HepG2 (cell line): Measurements from ENCODE around the gene HEXD. TPM values are rescaled to one million over a fixed set of nuclear protein-coding genes. Genes with fewer than 3 reads are reported as not detected.
A peak's percentile ranks its signal among the peaks of the same experiment; 100 is the strongest.

Experiments used
- ATAC-seq: fragments of 200-7000 bp; cut with Tn5 transposase; 3 replicates; pipeline ENCODE4 v1.9.1; 2020; ENCODE audit warnings: mild to moderate bottlenecking, moderate library complexity
- BruUV-seq: library from RNA; stranded (reverse); fragments of 400-500 nt; replicated peaks from 2 replicates; lab custom pipeline; 2021; lab: Mats Ljungman, UMichigan
- CTCF ChIA-PET: fragments of 300-600 bp; formaldehyde crosslinking; extraction: SDS; loops from one replicate; lab custom pipeline; 2021; ENCODE audit warnings: low total read pairs, inconsistent platforms, low intra/inter-chr PET ratio; lab: Yijun Ruan, JAX
- POLR2A ChIA-PET: fragments of 350-600 bp; sonication (Branson Sonifier 250); formaldehyde crosslinking; loops from one replicate; lab custom pipeline; 2020; ENCODE audit warnings: antibody characterized with exemption, inconsistent platforms; lab: Yijun Ruan, JAX
- DNase-seq: peaks from one replicate; pipeline ENCODE4 v3.0.0-alpha.2; 2015; ENCODE audit warnings: low spot score
- FAIRE-seq: peaks from 3 replicates; lab custom pipeline; 2011; peaks lifted over from hg19 to GRCh38; lab: Jason Lieb, UNC
- H2AFZ ChIP-seq: one replicate; pipeline ENCODE4 v1.6.1; 2011; ENCODE audit warnings: low read length, inconsistent platforms
- H3K27ac ChIP-seq: fragments of 300-600 bp; 3 replicates; pipeline ENCODE4 v1.8.0; 2011; ENCODE audit warnings: mixed run types, mild to moderate bottlenecking, mixed read lengths, low read length, inconsistent platforms; ENCODE audit not compliant: insufficient read depth; ENCODE audit errors: extremely low read length
- H3K27me3 ChIP-seq, 2 experiments: fragments of 200-600 bp in 1 of 2; 2 replicates in 1 of 2; 3 replicates in 1 of 2; pipeline versions ENCODE4 v1.6.0 to v1.8.0; 2011; ENCODE audit warnings: low read length in 2 of 2, mild to moderate bottlenecking in 2 of 2, moderate library complexity in 2 of 2, inconsistent platforms in 1 of 2; ENCODE audit not compliant: insufficient read depth in 2 of 2, control insufficient read depth in 1 of 2
- H3K36me3 ChIP-seq, 2 experiments: fragments of 200-600 bp in 1 of 2; replicated peaks in 1 of 2; 2 replicates in 1 of 2; 3 replicates in 1 of 2; pipeline versions ENCODE4 v1.5.1 to v1.8.0; 2011; ENCODE audit warnings: low read length in 2 of 2, inconsistent platforms in 1 of 2; ENCODE audit not compliant: insufficient read depth in 2 of 2, control insufficient read depth in 1 of 2
- H3K4me1 ChIP-seq: 2 replicates; pipeline ENCODE4 v1.5.1; 2012; ENCODE audit warnings: low read length, inconsistent platforms; ENCODE audit not compliant: insufficient read depth
- H3K4me2 ChIP-seq: 2 replicates; pipeline ENCODE4 v1.6.0; 2011; ENCODE audit warnings: low read depth, low read length, inconsistent platforms
- H3K4me3 ChIP-seq, 3 experiments: fragments of 200-600 bp in 1 of 3; sonication (generic), shearing (Covaris generic) in 1 of 3; replicated peaks in 1 of 3; 2 replicates each; pipeline ENCODE4 v1.5.1; 2011 to 2016; ENCODE audit warnings: low read length in 3 of 3, inconsistent platforms in 2 of 3, low read depth in 2 of 3, mild to moderate bottlenecking in 2 of 3, control low read depth in 1 of 3, mixed read lengths in 1 of 3; ENCODE audit not compliant: insufficient read depth in 1 of 3
- H3K79me2 ChIP-seq: one replicate; pipeline ENCODE4 v1.6.1; 2011; ENCODE audit warnings: low read length, inconsistent platforms; ENCODE audit not compliant: insufficient read depth
- H3K9ac ChIP-seq: 2 replicates; pipeline ENCODE4 v1.6.0; 2011; ENCODE audit warnings: mild to moderate bottlenecking, low read depth, low read length, inconsistent platforms; ENCODE audit not compliant: insufficient read depth
- H3K9me3 ChIP-seq: 2 replicates; pipeline ENCODE4 v1.5.1; 2012; ENCODE audit warnings: mild to moderate bottlenecking, low read length
- H4K20me1 ChIP-seq: 2 replicates; pipeline ENCODE4 v1.6.0; 2011; ENCODE audit warnings: inconsistent platforms, mild to moderate bottlenecking, low read length, moderate library complexity; ENCODE audit not compliant: insufficient read depth
- ARHGAP35 ChIP-seq: sonication (generic); formaldehyde crosslinking; IDR thresholded peaks from 2 replicates; pipeline ENCODE4 v1.9.0; 2022; ENCODE audit warnings: mild to moderate bottlenecking, inconsistent platforms, moderate library complexity, missing genetic modification reagents, borderline replicate concordance
- ARNT ChIP-seq: fragments of 450-650 bp; IDR thresholded peaks from 2 replicates; pipeline ENCODE4 v1.6.1; 2017
- CC2D1A ChIP-seq: sonication (generic); formaldehyde crosslinking; IDR thresholded peaks from 2 replicates; pipeline ENCODE4 v1.8.1; 2023; ENCODE audit warnings: mild to moderate bottlenecking, missing genetic modification reagents
- KLF12 ChIP-seq: sonication (generic); formaldehyde crosslinking; IDR thresholded peaks from 2 replicates; pipeline ENCODE4 v1.4.0; 2020; ENCODE audit warnings: missing genetic modification reagents, borderline replicate concordance
- NFE2 ChIP-seq: sonication (generic); formaldehyde crosslinking; IDR thresholded peaks from 2 replicates; pipeline ENCODE4 v1.4.0; 2020; ENCODE audit warnings: missing genetic modification reagents
- PCBP2 ChIP-seq: fragments of 200-400 bp; formaldehyde crosslinking; optimal IDR thresholded peaks from 2 replicates; pipeline ENCODE3; 2018; ENCODE audit warnings: low read length, low read depth; ENCODE audit not compliant: poor library complexity, severe bottlenecking
- RFX1 ChIP-seq: fragments of 450-650 bp; IDR thresholded peaks from 2 replicates; pipeline ENCODE4 v1.6.1; 2017
- SAFB2 ChIP-seq: sonication (generic); formaldehyde crosslinking; IDR thresholded peaks from 2 replicates; pipeline ENCODE4 v1.5.1; 2020; ENCODE audit warnings: missing genetic modification reagents, low read depth, mild to moderate bottlenecking, borderline replicate concordance
- SIN3B ChIP-seq: fragments of 150-350 bp; IDR thresholded peaks from 2 replicates; pipeline ENCODE4 v1.6.1; 2014; ENCODE audit warnings: low read length
- SMYD3 ChIP-seq: sonication (generic); formaldehyde crosslinking; IDR thresholded peaks from 2 replicates; pipeline ENCODE4 v1.8.1; 2023; ENCODE audit warnings: mild to moderate bottlenecking, missing genetic modification reagents
- SP1 ChIP-seq, 2 experiments: fragments of 450-650 bp in 1 of 2; sonication (generic) in 1 of 2; formaldehyde crosslinking in 1 of 2; IDR thresholded peaks; 2 replicates each; pipeline versions ENCODE4 v1.4.0 to v1.6.1; 2016 to 2020; ENCODE audit warnings: missing genetic modification reagents in 1 of 2
- ZFP41 ChIP-seq: sonication (generic); formaldehyde crosslinking; IDR thresholded peaks from 2 replicates; pipeline ENCODE4 v1.4.0; 2020; ENCODE audit warnings: mild to moderate bottlenecking, missing genetic modification reagents, borderline replicate concordance
- ZMYM3 ChIP-seq: sonication (generic); formaldehyde crosslinking; IDR thresholded peaks from 2 replicates; pipeline ENCODE4 v1.5.1; 2020; ENCODE audit warnings: mild to moderate bottlenecking, missing genetic modification reagents
- ZNF24 ChIP-seq: fragments of 450-650 bp; IDR thresholded peaks from 2 replicates; pipeline ENCODE4 v1.6.1; 2017; ENCODE audit warnings: antibody characterized with exemption, mild to moderate bottlenecking
- ZNF331 ChIP-seq: sonication (generic); formaldehyde crosslinking; IDR thresholded peaks from 2 replicates; pipeline ENCODE4 v1.4.0; 2020; ENCODE audit warnings: missing genetic modification reagents
- ZNF496 ChIP-seq: sonication (generic); formaldehyde crosslinking; IDR thresholded peaks from 2 replicates; pipeline ENCODE4 v1.8.1; 2023; ENCODE audit warnings: mild to moderate bottlenecking, moderate library complexity, missing genetic modification reagents; ENCODE audit not compliant: insufficient replicate concordance
- ZSCAN30 ChIP-seq: sonication (generic); formaldehyde crosslinking; IDR thresholded peaks from 2 replicates; pipeline ENCODE4 v1.5.0; 2020; ENCODE audit warnings: mild to moderate bottlenecking, missing genetic modification reagents
- WGBS: methylation state at CpG from one replicate; pipeline ENCODE4 v1.1.6; 2017; ENCODE audit warnings: low lambda C conversion rate; 5-methylcytosine and 5-hydroxymethylcytosine counted together
- in situ Hi-C: cut with HindIII; loops from 2 replicates; pipeline ENCODE4 v1.10.0; 2017; ENCODE audit warnings: low pct_unique_long_range_greater_than_20kb; ENCODE audit not compliant: extremely low pct_ligation_motif_present
- intact Hi-C: fragments of 100-400 bp; cut with micrococcal nuclease; formaldehyde crosslinking; loops from one replicate; pipeline ENCODE4 v1.10.0; 2022; ENCODE audit not compliant: unreplicated experiment
- polyA plus RNA-seq, 8 experiments: library from polyadenylated mRNA; depleted of rRNA in 3 of 8; stranded (reverse) in 7 of 8; unstranded in 1 of 8; fragments of >200 nt; fragmentation: Illumina TruSeq in 4 of 8; extraction: Trizol in 4 of 8; gene quantifications; 2 replicates each; pipeline versions ENCODE4 v1.2.1 to v1.2.3, GENCODE V29; 2011 to 2016; ENCODE audit warnings: low read depth in 4 of 8, missing spikeins in 1 of 8, mixed read lengths in 1 of 8; ENCODE audit not compliant: insufficient read depth in 1 of 8
- total RNA-seq, 5 experiments: library from RNA; depleted of rRNA; stranded (reverse); fragments of >200 nt; fragmentation: Illumina TruSeq; extraction: Trizol; gene quantifications; 2 replicates each; pipeline ENCODE4 v1.2.3, GENCODE V29; 2016; ENCODE audit warnings: low read depth in 1 of 5
- TF ChIP-seq, protein P1 (sequence below): sonication (generic); formaldehyde crosslinking; IDR thresholded peaks from 2 replicates; pipeline ENCODE4 v1.8.1; 2023; ENCODE audit warnings: mild to moderate bottlenecking, missing genetic modification reagents
- TF ChIP-seq, protein P2 (sequence below): sonication (generic); formaldehyde crosslinking; IDR thresholded peaks from 2 replicates; pipeline ENCODE4 v1.4.0; 2020; ENCODE audit warnings: missing genetic modification reagents, mild to moderate bottlenecking, borderline replicate concordance
- TF ChIP-seq, protein P3 (sequence below): IDR thresholded peaks from 2 replicates; pipeline ENCODE4 v1.6.1; 2016; ENCODE audit warnings: mild to moderate bottlenecking
- TF ChIP-seq, protein P4 (sequence below): sonication (generic); formaldehyde crosslinking; IDR thresholded peaks from 2 replicates; pipeline ENCODE4 v1.4.0; 2020; ENCODE audit warnings: mild to moderate bottlenecking, low read depth, missing genetic modification reagents

Gene HEXD
- total and polyA plus RNA-seq, 2 of the 13 experiments (the other 11 are each of a cell fraction or from before 2014, with no cell fraction given): 22.3 to 41.8 TPM

DNA sequence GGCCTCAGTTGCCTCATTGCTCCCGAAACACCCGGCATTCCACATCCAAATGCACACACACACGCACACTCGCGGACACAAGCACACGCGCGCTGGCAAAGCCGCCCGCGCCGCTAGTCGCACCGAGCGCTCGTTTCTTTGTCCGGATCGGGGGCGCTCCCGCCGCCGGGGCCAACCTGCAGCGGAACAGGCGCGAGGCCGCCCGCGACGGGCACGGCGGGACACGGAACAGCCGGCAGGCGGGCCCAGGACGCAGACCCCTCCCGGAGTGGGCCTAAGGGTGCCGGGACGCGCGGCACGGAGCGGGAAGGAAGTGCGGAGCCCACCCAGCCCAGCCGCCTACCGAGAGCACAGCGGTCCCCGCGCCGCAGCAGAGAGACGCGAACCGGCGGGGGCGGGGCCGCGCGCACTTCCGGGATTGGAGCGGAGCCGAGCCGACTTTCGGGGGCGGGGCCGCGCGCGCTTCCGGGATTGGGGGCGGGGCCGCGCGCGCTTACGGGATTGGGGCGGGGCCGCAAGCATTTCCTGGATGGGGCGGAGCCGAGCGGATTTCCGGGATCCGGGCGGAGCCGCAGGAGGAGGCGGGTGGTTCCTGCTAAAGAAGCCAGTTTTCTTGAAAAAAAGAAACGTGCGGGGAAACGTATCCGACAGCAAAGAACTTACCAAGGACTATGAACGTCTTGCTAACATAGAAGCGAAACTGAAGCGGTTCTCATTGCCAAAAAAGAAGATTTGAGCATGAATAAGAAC lies 32.4 kb downstream of the HEXD start, which contains the start of gene CYBC1:
Gene CYBC1, minus strand, starts transcription at position 396 of the 750 bp plus-strand sequence. CDS start 1,498 bp downstream, outside the sequence.
- no peaks in the 10 kb centered on the region for H3K9me3 ChIP-seq
- H3K9ac ChIP-seq: peak within 1 kb of the TSS; percentile 91
- peak within 1 kb of the TSS; percentile 66 for H3K27ac ChIP-seq
- peaks cover 13% of the 10 kb centered on the region for H3K79me2 ChIP-seq
- in situ Hi-C loops (no loop called here), intact Hi-C loops (loop anchor here (1.0 kb wide), 1 partner anchor 8 kb away; the partner anchor contains the start of gene NARF)
- POLR2A ChIA-PET: no interaction called here
- DNase-seq: peak; percentile 84
- H3K4me3 ChIP-seq: peak within 1 kb of the TSS; percentile 73 to 98 (median 82)
- 1% methylated on average over 55 of the region's 91 CpGs for WGBS
- no peaks in the 10 kb centered on the region for H3K27me3 ChIP-seq
- peak; percentile 89 for ATAC-seq
- H4K20me1 ChIP-seq: no peaks in the 10 kb centered on the region
- no peaks in the 10 kb centered on the region for H3K36me3 ChIP-seq
- CTCF ChIA-PET: no interaction called here
- H3K4me1 ChIP-seq: peaks cover 33% of the 10 kb centered on the region
- peak within 1 kb of the TSS; percentile 82 for H3K4me2 ChIP-seq
- peak within 1 kb of the TSS; percentile 89 for H2AFZ ChIP-seq
- FAIRE-seq: peak; percentile 62
- no TSS peak for BruUV-seq
- no peak; the same call in 1 of the 2 replicates for TF ChIP-seq SIN3B
- no peak for TF ChIP-seq PCBP2
- TF ChIP-seq, protein P1, sequence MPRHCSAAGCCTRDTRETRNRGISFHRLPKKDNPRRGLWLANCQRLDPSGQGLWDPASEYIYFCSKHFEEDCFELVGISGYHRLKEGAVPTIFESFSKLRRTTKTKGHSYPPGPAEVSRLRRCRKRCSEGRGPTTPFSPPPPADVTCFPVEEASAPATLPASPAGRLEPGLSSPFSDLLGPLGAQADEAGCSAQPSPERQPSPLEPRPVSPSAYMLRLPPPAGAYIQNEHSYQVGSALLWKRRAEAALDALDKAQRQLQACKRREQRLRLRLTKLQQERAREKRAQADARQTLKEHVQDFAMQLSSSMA (CRISPR knock-in tag): no peak
- TF ChIP-seq ZMYM3 (CRISPR knock-in tag): no peak; the same call in 1 of the 2 replicates
- no peak for TF ChIP-seq ZNF24
- no peak for TF ChIP-seq ARNT
- TF ChIP-seq ZNF496 (CRISPR knock-in tag): no peak
- TF ChIP-seq NFE2 (CRISPR knock-in tag): no peak
- TF ChIP-seq SP1 (IDR thresholded peaks at IDR 0.05): 0 out of 2 replicates have a peak, but pooled peaks have one; percentile 41
- TF ChIP-seq SP1 (CRISPR knock-in tag; IDR thresholded peaks at IDR 0.05): peak; percentile 95
- TF ChIP-seq CC2D1A: no peak
- TF ChIP-seq ARHGAP35: peak; percentile 75; the same call in 1 of the 2 replicates
- no peak for TF ChIP-seq ZSCAN30
- TF ChIP-seq ZNF331: no peak
- TF ChIP-seq, protein P2, sequence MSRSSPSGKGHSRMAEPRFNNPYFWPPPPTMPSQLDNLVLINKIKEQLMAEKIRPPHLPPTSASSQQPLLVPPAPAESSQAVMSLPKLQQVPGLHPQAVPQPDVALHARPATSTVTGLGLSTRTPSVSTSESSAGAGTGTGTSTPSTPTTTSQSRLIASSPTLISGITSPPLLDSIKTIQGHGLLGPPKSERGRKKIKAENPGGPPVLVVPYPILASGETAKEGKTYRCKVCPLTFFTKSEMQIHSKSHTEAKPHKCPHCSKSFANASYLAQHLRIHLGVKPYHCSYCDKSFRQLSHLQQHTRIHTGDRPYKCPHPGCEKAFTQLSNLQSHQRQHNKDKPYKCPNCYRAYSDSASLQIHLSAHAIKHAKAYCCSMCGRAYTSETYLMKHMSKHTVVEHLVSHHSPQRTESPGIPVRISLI: peak; percentile 54; the same call in 1 of the 2 replicates
- TF ChIP-seq, protein P3, sequence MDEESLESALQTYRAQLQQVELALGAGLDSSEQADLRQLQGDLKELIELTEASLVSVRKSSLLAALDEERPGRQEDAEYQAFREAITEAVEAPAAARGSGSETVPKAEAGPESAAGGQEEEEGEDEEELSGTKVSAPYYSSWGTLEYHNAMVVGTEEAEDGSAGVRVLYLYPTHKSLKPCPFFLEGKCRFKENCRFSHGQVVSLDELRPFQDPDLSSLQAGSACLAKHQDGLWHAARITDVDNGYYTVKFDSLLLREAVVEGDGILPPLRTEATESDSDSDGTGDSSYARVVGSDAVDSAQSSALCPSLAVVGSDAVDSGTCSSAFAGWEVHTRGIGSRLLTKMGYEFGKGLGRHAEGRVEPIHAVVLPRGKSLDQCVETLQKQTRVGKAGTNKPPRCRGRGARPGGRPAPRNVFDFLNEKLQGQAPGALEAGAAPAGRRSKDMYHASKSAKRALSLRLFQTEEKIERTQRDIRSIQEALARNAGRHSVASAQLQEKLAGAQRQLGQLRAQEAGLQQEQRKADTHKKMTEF (CRISPR knock-in tag): peak; percentile 84; the same call in 1 of the 2 replicates
- TF ChIP-seq ZFP41 (CRISPR knock-in tag): no peak; the same call in 1 of the 2 replicates
- TF ChIP-seq KLF12 (CRISPR knock-in tag): peak; percentile 85; the same call in 1 of the 2 replicates
- TF ChIP-seq SMYD3: peak; percentile 76; the same call in 1 of the 2 replicates
- no peak; the same call in 1 of the 2 replicates for TF ChIP-seq SAFB2 (CRISPR knock-in tag)
- TF ChIP-seq, protein P4, sequence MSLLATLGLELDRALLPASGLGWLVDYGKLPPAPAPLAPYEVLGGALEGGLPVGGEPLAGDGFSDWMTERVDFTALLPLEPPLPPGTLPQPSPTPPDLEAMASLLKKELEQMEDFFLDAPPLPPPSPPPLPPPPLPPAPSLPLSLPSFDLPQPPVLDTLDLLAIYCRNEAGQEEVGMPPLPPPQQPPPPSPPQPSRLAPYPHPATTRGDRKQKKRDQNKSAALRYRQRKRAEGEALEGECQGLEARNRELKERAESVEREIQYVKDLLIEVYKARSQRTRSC: no peak
- TF ChIP-seq RFX1: no peak
